ENCODE results near the gene LMCD1.

Gene LMCD1

DNA sequence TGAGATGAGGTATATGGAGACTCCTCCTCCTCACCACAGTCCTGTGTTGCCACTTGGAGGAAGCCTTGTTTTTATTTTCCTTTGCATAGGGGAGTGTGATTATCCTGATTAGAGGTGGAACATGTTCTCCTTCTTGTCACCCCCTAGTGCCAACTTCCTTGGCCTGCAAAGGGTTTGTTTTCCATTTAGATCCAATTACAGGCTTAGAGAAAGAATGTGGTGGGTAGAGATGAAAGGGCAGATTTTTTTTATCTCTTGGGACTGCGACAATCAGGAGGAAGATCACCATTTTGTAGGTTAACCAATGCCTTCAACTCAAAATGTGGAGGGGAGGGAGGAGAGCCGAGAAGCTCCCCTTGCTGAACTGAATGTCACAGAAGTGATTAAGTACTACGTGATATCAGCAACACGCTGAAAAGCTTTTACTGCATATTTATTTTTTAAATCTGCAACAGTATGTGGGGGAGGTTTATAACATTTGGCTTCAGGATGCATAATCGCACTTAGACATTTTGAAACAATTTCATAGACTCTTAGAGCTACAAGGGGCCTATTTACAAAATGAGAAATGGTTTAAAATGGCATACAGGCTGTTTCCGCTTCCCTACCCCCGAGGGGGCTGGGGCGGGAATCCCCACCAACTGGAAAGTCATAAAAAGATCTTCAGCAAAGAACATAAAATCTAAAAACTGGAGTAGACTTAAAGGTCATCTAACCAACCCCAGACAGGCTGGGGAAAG is 2.4 kb downstream of the LMCD1 start:
- FAIRE-seq (no peak), DNase-seq (ENCODE audit: extremely low spot score, insufficient read length, low read depth) (no peak)

DNA sequence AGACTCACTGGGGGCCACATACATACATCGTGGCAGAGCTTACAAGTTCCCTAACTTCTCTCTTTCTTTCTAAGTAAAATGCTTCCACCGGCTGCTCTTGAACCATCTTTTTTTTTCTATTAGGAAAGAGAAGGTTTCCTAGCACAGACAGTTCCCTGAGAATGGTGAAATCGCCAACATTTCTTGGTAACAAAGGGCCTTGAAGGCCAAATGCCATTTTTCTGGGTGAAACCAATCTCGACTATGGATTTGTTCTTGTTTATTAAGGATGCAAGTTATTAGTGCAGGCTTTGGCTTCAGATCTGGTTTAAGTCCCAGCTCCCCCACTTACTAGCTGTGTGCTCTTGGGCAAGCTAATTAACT is 3.0 kb downstream of the LMCD1 start:
- no peak for FAIRE-seq

DNA sequence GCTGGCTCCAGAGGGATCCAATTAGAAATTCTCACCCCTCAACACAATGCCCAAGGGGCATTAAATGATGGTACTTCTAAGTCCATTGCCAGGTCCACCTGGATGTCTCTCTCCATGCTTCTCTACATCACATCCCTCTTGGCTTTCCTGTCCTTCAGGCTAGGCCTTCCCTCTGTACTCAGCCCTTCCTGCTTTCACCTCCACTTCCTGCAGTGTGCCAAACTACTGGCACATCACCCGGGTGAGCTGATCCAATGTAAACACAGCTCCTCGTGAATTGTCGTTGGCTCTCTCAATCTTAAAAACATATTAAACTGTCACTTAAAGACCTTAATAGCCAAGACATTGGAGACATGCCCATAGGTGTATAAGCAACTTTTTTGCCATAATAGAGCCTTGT is 4.0 kb downstream of the LMCD1 start:
- no peak for FAIRE-seq
- no peak for DNase-seq (ENCODE audit: extremely low spot score, insufficient read length, low read depth)

More for the DNA sequence above, 3.0 kb downstream of the LMCD1 start:
- DNase-seq (ENCODE audit: extremely low spot score, insufficient read length, low read depth), result no peak

DNA sequence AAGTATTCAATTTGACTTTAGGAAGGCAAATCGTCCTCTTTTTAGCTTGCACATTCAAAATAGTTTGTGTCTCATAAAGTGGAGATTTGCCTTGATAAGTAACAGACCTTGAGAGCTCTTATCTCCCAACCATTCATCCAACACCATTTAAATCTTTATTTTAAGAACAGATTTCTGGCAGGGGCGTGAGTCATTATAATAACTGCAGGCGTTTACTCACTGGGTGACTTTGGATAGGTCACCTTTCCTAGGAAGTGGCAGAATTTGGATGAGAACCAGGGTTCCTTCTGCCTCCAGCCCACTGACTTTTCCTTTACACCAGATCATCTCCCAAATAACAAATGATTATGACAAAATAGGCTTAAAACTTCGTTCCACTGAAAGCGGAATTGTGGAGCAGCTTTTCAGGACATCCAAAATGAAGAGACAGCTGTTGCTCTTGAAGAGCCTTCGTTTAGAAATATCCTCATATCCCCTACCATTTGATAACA is 5.0 kb downstream of the LMCD1 start:
- DNase-seq (ENCODE audit: extremely low spot score, insufficient read length, low read depth) (no peak), FAIRE-seq (no peak)

DNA sequence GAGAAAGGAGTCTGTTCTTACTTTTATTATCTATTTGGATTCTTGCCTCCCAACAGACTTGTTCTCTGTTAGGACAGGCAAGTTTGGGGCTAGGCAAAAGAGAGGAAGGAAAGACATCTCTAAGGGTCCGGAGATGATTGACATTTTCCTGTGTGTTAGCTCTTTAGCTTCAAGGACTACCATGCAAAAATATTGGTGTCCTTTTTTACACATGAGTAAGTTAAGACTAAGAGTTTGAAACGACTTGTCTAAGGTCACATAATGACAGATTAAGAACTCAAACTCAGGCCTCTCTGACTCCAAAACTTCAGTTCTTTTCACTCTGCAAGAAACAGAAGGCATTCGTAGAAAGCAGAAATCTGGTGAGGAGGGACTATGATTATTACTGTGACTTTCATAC is 5.9 kb downstream of the LMCD1 start:
- DNase-seq (ENCODE audit: extremely low spot score, insufficient read length, low read depth), result no peak
- FAIRE-seq, result no peak

DNA sequence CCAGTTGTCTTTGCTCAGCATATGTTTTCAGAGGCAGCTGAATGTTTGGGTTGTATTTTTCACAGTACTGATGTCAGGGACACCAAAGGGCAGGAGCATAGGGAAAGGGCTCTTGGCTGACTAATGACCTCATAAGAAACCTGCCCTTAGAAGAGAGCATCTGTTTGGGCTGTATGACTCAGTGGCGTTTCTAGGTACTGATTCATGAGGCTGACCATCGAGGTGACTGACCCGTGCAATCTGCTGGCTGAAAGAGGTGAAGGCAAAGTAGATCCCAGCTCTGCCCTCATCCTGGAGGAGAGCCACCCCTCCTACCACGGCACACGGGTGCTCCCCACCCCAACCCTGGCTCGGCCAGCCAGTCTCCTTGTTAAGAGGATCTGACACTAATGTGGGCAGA is 8.3 kb downstream of the LMCD1 start:
- FAIRE-seq (no peak), DNase-seq (ENCODE audit: extremely low spot score, insufficient read length, low read depth) (no peak)

DNA sequence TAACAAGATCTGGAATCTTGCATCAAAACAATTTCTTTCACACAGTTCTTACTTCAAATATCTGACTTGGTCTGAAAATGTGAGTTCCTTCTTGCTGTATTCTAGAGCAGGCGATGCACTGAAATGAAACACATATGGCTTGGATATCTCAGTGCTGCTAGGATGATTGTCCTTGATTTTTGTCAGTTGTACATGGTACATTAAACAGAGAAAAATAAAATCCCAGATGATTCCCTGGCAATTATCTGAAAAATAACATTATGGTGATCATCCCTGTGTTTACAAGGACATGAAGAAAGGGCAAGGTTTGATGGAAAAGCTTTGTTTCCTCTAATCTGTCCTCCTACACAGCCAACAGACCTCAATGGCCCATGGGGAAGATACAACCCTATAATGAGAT is 10.6 kb downstream of the LMCD1 start:
- no peak for FAIRE-seq
- DNase-seq (ENCODE audit: extremely low spot score, insufficient read length, low read depth), result no peak

DNA sequence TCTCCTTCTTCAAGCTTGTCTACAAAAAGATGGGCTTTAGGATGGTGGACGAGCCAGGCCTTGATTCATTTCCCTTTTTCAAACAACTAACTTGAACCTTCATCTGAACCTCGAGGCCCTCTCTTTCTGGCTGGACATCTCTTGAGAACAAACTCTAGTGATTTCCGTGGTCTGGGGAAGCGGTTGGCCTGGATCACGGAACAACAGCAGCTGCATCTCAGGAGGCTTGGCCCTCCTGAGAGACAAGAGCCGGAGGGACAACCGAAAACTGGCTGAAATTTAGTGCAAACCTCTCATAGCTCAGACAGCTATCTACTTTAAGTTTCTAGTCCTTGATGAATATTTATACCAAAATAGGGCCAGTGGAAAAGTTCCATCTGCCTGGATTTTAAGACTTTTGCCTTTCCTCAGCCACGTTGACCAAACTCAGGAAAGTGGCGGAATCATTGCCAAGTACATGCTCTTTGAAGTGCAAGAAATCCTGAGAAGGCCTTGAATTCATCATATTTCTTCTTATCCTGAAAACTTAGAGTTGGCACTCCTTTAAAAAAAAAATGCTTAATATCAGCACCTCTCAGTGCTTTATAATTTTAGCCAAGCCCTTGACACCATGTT is 14.5 kb downstream of the LMCD1 start:
- no peak for FAIRE-seq
- no peak for DNase-seq (ENCODE audit: extremely low spot score, insufficient read length, low read depth)

DNA sequence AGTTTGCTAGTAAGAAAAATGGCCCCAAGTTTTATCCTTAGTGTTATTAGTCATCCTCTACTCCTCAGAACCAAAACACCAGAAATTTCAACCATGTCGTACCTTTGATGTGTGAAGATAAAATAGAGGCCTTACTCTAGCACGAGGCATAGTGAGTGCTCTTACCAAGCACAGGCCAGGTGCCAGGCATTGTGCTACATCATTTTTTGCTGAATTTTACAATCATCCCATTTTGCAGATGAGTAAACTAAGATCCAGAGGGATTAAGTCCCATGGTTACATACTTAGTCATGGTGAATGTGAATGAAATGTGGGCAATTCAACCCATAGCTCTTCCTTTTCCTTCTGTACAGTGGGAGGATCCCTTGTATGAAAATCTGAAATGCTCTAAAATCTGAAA is 15.2 kb downstream of the LMCD1 start:
- FAIRE-seq (no peak), DNase-seq (ENCODE audit: extremely low spot score, insufficient read length, low read depth) (no peak)

DNA sequence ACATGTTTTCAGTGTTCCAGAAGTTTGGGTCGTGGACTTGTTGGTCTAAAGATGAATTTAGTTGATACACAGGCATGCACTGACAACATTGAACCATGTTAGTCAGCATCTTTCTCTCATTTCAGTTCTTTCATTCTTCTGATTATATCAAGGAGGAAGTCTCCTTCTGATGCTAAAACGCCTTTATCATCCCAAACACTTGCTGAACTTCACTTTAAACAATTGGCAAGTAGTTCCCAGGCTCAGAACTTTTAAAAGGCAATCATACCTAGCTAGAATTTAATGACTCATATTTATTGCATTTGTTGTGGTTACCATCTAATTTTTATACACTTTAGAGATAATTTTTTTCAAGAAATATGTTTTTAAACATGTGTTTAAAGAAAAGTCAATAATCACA is 15.9 kb downstream of the LMCD1 start:
- DNase-seq (ENCODE audit: extremely low spot score, insufficient read length, low read depth) (no peak), FAIRE-seq (no peak)

DNA sequence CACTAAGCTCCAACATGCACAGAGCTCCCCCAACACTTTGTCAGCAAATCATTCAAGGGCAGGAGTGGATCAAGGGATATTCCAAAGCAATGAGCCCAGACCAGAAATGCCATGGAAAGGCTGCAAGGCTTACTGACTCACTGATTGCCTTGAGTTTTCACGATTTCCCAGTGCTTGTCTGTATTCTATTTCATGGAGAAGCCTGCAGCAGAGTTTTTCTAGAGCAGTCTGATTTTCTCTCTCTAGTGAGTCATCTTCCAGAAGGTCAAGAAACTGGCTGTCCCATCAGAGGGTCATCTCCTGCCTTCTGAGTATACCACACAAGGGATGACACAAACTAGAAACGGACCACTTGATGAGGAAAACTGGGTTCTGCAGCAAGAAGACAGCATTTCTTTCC is 16.5 kb downstream of the LMCD1 start:
- no peak for FAIRE-seq
- DNase-seq (ENCODE audit: extremely low spot score, insufficient read length, low read depth), result no peak

DNA sequence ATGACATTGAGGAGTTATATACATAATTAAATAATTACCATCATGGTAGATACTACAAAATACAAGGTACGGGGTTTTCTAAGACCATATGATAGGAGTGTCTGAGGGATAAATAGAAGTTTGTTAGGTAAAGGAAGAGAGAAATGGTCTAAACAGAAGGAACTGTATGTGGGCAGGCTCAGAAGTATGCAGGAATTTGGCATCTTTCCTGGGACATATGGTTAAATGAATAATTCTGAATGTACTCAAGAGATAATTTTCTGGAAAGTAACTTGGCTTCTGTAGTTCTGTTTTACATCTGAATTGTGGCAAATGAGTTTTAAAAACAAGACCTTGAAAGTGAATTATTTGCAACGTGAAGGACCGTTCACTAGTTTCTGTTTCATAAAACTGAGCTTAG is 17.5 kb downstream of the LMCD1 start:
- DNase-seq (ENCODE audit: extremely low spot score, insufficient read length, low read depth) (no peak), FAIRE-seq (no peak)

DNA sequence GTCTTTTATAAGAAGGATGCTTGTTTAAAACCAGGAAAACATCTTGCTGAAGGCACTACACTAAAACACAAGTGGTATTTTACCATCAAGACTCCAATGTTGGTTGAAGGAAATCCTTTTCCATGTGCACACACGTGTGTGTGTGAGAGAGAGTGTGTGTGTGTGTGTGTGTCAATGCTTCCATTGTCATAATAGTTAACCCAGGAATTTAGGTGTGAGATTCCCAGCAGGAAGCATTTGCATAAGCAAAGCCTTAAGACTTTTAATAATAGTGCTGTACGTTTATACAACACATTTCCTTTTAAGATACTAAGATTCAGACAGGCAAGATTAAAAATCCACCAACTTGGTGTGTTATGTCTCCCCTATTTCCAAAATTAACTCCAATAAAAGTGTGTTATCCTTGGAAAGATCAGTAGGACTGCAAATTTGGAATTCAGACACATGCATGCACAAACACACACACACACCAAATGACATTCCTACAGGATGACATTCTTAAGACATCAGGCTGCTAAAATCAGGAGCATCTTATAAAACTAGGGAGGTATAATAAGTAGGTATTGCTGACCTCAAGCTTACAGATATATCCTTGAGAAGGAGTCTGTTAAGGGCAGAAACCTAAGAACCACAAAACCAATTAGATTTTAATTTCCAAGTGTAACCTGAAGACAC is 18.3 kb downstream of the LMCD1 start:
- FAIRE-seq (no peak), DNase-seq (ENCODE audit: extremely low spot score, insufficient read length, low read depth) (no peak)

DNA sequence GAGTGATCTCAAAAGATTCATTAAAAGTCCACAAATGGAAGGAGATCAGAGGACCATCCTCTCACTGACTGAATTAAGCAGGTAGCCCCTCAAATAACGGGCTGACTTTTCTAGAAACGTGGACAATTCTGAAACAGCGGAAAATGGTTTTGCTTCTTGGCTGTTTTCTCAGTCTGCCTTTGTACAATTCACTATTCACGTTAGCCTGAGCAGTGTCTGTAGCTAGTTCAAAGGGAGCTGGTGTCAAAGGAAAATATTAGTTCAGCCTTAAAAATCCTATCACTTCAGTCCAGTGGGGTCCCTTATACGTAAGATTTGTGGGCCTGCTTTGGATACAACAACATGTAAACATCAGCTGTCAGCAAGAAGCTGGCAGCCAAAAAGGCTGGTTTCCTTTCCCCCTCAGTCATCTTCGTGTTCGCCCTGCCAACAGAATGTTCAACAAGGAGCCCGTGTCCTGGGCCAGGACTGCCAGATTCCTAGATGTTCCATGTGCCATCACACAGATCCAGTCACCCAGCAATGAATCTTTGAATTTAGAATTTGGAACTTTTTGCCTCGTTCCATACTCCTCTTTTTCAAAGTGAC is 19.3 kb downstream of the LMCD1 start:
- no peak for DNase-seq (ENCODE audit: extremely low spot score, insufficient read length, low read depth)
- FAIRE-seq, result no peak

DNA sequence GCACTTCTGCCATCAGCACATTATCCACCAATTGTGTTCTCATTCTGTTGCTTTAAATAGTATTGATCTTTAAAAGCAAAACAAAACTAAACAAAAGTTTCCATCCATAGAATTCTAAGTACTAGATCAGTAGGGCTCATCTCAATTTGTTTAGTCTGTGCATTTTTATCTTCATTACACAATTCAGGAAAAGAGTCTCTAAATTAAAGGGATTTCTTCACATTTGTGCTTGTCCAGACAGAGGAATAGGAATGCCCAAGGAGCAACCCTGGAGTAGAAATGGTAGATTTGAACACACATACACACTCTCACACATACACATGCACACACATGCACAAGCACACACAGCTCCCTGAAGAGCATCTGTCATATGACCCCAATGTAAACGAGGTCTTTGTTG is 21.4 kb downstream of the LMCD1 start:
- DNase-seq (ENCODE audit: extremely low spot score, insufficient read length, low read depth) (no peak), FAIRE-seq (no peak)

DNA sequence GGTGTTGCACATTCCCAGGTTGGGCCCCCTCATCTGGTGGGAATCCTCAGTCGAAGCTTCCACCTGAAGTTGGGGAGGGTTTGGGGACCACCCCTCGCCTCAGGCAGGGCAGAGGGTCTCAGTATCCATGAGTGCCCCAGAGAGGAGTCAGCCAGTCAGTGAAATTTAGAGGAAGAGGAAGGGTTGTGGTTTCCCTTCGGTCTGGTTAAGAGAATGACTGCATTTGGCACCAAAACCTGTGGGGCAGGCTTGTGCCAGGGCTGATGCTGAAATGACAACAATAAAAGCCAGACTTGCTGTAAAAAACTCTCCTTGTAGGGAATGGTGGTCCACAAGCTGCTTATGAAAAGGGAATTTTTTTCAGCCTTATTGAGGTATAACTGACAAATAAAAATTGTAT is 22.6 kb downstream of the LMCD1 start:
- FAIRE-seq, result no peak
- no peak for DNase-seq (ENCODE audit: extremely low spot score, insufficient read length, low read depth)

DNA sequence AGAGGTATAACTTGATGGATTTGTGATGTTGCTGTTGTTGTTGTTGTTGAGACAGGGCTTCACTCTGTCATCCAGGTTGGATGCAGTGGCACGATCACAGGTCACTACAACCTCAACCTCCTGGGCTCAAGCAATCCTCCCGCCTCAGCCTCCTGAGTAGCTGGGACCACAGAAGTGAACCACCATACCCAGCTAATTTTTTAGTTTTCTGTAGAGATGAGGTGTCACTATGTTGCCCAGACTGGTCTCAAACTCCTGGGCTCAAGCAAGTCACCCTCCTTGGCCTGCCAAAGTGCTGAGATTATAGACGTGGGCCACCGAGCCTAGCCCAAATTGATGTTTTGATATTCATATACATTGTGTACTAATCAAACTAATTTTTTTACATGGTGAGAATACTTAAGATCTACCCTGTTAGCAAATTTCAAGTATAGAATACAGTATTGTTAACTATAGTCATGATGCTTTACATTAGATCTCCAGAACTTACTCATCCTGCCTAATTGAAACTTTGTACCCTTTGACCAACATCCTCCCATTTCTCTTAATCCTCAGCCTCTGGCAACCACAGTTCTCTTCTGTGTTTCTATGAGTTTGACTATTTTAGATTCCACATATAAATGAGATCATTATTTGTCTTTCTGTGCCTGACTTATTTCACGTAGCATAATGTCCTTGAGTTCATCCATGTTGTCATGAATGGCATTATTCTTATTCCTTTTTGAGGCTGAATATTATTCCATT is 23.2 kb downstream of the LMCD1 start:
- DNase-seq (ENCODE audit: extremely low spot score, insufficient read length, low read depth) (no peak), FAIRE-seq (no peak)

DNA sequence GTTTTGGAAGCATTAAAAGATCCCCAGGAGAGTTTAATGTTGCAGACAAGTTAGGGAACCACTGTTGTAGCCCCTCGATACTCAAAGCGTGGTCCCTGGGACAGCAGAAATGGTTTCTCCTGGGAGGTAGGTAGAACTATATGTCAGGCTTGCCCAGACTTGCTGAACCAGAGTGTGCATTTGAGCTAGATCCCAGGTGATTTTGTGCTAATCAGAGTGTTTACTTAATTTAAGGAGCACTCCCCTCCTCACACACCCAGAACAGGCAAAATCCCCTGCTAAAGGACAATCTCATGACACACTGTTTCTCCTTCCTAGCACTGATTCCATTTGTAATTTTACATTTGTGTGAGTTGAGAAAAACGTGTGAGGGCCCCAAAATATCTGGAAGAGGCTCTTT is 24.3 kb downstream of the LMCD1 start:
- FAIRE-seq (no peak), DNase-seq (ENCODE audit: extremely low spot score, insufficient read length, low read depth) (no peak)

DNA sequence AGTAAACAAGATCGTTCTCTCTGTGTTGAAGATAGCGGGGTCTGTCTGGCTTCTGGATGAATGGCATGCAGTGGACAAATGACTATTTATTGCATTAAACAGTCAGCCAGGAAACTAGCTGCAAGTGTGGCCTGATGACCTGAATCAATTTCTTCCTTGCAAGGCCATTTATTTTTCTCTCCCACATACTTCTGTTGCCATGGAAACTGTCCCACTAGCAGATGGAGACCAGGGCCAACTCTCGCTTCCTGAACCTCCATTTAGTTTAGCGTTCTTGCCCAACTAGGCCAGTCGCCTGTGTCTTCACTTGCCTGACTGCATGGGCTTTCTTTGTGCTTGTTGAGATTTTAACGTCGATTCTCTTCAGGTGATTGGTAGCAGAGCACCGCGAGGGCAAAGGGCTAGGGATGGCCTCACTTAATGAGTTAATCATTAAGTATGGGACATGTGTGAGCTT is 27.6 kb downstream of the LMCD1 start:
- DNase-seq (ENCODE audit: extremely low spot score, insufficient read length, low read depth), result no peak
- no peak for FAIRE-seq

DNA sequence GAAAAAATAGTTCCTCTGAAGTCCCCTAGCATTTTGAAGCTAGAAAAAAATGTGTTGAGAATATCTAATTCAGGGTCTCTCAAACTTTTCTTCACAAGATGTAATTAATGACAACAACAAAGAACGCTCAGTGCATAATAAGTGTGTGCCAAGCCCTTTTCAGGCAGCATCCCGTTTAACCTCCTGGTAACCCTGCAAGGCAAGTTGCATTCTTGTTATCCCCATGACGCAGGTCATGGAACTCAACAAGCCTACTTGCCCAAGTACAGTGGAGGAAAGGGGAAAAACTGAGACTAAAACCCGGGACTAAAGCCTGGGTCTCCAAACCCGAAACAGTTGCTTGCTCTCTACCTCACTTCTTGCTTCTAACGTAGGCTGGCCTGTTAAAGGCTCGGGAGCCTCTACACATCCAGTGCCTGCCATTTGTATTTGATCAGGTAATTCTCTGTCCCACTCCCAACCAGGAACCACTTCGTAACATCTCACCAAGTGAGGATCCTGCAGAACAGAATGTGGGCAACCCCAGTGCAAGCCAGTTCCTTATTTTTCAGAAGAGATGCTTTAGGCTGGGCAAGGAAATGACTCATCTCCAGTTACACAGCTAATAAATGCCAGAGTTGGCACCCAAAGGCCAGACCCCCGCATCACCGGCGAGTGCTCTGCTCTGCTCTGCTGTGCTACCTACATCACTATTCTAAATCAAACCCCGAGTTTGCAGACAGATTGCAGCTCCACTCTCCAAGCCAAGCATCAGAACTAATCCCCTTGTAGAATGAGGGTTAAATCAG is 28.3 kb downstream of the LMCD1 start:
- FAIRE-seq, result no peak
- no peak for DNase-seq (ENCODE audit: extremely low spot score, insufficient read length, low read depth)

All from GM18507 (cell line).